ENCODE measurements around the gene GOT1.

DNA sequence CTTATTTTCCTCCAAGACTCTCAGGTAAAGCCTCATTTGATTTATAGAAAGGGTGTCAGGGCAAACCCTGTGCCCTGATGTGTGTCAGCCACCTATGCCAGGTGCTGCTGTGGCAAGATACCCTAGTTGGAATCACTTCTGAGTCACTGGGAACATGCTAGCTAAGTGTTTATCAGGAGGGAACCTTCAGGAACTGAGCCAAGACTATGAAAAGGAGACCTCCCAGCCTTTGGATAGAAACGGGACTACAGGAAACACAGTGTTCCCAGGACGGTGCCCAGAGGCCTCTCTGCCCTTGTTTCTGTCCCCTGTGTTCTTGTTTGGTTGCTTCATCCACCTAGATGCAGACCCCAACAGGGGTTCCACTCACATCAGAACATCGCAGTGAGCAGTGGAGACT is 72.7 kb downstream of the GOT1 start:
- TF ChIP-seq, protein P1, sequence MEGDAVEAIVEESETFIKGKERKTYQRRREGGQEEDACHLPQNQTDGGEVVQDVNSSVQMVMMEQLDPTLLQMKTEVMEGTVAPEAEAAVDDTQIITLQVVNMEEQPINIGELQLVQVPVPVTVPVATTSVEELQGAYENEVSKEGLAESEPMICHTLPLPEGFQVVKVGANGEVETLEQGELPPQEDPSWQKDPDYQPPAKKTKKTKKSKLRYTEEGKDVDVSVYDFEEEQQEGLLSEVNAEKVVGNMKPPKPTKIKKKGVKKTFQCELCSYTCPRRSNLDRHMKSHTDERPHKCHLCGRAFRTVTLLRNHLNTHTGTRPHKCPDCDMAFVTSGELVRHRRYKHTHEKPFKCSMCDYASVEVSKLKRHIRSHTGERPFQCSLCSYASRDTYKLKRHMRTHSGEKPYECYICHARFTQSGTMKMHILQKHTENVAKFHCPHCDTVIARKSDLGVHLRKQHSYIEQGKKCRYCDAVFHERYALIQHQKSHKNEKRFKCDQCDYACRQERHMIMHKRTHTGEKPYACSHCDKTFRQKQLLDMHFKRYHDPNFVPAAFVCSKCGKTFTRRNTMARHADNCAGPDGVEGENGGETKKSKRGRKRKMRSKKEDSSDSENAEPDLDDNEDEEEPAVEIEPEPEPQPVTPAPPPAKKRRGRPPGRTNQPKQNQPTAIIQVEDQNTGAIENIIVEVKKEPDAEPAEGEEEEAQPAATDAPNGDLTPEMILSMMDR (IDR thresholded peaks at IDR 0.05): no peak
- TF ChIP-seq POLR2A (IDR thresholded peaks at IDR 0.05): no peak

Data from uterus (tissue), 2 donors.